ENCODE measurements around the gene IGDCC3.

The IGDCC3 gene

DNA sequence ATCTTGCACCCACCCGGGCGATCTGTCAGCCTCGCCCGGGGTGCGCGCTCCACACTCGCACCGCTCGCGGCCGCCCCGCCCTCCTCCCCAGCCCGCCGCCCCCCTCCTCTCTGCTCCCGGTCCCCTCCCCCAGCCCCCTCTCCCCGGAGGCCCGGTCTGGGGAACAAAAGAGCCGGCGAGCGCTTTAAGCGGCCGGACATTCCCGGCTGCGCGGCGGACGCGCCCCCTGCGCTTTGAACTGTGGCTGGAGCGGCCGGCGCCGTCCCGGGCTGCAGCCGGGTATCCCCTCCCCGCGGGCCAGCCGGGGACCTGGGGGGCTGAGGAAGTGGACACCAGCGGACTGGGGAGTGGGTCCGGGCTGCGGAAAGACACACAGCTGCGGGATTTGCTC, at the start of gene IGDCC3:
TSS of gene IGDCC3 (minus strand) at position 27 of the 391 bp plus-strand sequence. CDS start 214 bp downstream, outside the sequence.
- no peak for DNase-seq (ENCODE audit: low read depth)
- no peak within 1 kb of the TSS for H3K4me3 ChIP-seq (ENCODE audit: low read depth, low read length)
- no peak for TF ChIP-seq POLR2A (IDR thresholded peaks at IDR 0.05; ENCODE audit: extremely low read depth, insufficient read length)
- TF ChIP-seq, protein P1, sequence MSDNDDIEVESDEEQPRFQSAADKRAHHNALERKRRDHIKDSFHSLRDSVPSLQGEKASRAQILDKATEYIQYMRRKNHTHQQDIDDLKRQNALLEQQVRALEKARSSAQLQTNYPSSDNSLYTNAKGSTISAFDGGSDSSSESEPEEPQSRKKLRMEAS (IDR thresholded peaks at IDR 0.05; ENCODE audit: low read depth, low read length), result no peak
- TF ChIP-seq CTCF (IDR thresholded peaks at IDR 0.05; ENCODE audit: low read depth, low read length), result no peak

- TF ChIP-seq CTCF (IDR thresholded peaks at IDR 0.05; ENCODE audit: low read depth, low read length) (no peak), MYC (IDR thresholded peaks at IDR 0.05; ENCODE audit: low read depth, low read length) (no peak), POLR2A (IDR thresholded peaks at IDR 0.05; ENCODE audit: extremely low read depth, insufficient read length) (no peak)
- TF ChIP-seq, protein P1 (IDR thresholded peaks at IDR 0.05; ENCODE audit: low read depth, low read length), result no peak
- DNase-seq (ENCODE audit: low read depth), result no peak
- H3K4me3 ChIP-seq (ENCODE audit: low read depth, low read length), result no peak overlapping the region
These were observed 48.5 kb upstream of the IGDCC3 start for GRCh38 chr15:65426216-65426853.

- no peak for TF ChIP-seq CTCF (IDR thresholded peaks at IDR 0.05; ENCODE audit: low read depth, low read length)
- TF ChIP-seq, protein P1 (IDR thresholded peaks at IDR 0.05; ENCODE audit: low read depth, low read length), result no peak
- TF ChIP-seq POLR2A (IDR thresholded peaks at IDR 0.05; ENCODE audit: extremely low read depth, insufficient read length), result no peak
- TF ChIP-seq MYC (IDR thresholded peaks at IDR 0.05; ENCODE audit: low read depth, low read length), result no peak
- DNase-seq (ENCODE audit: low read depth), result no peak
These were observed 46.9 kb upstream of the IGDCC3 start for GRCh38 chr15:65424683-65425082.

GRCh38 chr15:65423976-65424679, 46.3 kb upstream of the IGDCC3 start:
- H3K4me3 ChIP-seq (ENCODE audit: low read depth, low read length), result no peak overlapping the region
- no peak for TF ChIP-seq MYC (IDR thresholded peaks at IDR 0.05; ENCODE audit: low read depth, low read length)
- TF ChIP-seq, protein P1 (IDR thresholded peaks at IDR 0.05; ENCODE audit: low read depth, low read length), result no peak
- no peak for TF ChIP-seq POLR2A (IDR thresholded peaks at IDR 0.05; ENCODE audit: extremely low read depth, insufficient read length)
- TF ChIP-seq CTCF (IDR thresholded peaks at IDR 0.05; ENCODE audit: low read depth, low read length), result no peak
- DNase-seq (ENCODE audit: low read depth), result peak; percentile 51

More at GRCh38 chr15:65424683-65425082, 46.9 kb upstream of the IGDCC3 start:
- no peak overlapping the region for H3K4me3 ChIP-seq (ENCODE audit: low read depth, low read length)

DNA sequence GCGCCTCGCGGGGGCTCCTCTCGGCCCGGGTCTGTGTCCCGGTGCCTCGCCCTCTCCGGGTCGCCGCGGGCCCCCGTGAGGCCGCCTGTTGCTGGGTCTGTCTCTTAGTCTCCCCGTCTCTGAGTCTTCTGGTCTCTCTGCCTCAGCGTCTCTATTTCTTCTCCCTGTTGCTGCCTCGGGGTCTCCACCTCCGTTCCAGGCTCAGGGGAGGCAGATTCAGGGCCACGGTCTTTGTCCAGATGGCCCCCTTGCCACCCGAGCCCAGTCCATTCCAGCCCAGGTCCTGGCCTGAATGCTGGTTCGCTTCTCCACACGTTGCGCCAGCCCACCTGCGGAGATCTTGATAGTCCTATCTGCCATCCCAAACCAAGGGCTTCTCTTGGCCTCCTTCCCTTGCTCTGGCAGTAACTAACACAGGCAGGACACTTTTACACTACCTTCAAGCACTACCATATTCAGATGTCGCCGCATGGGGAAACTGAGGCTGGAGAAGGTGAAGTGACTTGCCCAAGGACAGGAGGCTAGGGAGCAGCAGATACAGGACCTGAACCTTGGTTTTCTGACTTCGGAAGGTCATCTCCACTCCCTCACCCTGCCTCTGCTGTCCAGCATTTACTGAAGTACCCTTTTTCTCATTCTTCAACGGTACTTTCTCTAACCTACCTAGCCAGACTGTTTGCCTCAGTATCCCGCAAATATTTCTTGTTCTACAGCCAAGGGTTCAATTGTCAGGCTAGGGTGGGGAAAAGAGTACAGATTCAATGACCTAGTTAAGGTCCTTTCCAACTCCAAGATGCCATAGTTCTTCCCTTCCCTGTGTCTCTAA, 45.6 kb upstream of the IGDCC3 start:
- no peak for DNase-seq (ENCODE audit: low read depth)
- TF ChIP-seq MYC (IDR thresholded peaks at IDR 0.05; ENCODE audit: low read depth, low read length) (no peak), POLR2A (IDR thresholded peaks at IDR 0.05; ENCODE audit: extremely low read depth, insufficient read length) (no peak), CTCF (IDR thresholded peaks at IDR 0.05; ENCODE audit: low read depth, low read length) (no peak)
- TF ChIP-seq, protein P1 (IDR thresholded peaks at IDR 0.05; ENCODE audit: low read depth, low read length), result no peak
- no peak overlapping the region for H3K4me3 ChIP-seq (ENCODE audit: low read depth, low read length)

Data from NB4 (cell line).